ENCODE results near the gene CBFA2T3.
"Not testable (repeated sequence)": the region's sequence is repeated elsewhere in the genome, so short reads cannot be mapped to it uniquely, and the experiment has no call there.

CBFA2T3 gene

GRCh38 chr16:89010210-89010925, 33.4 kb upstream of the CBFA2T3 start:
- no peak for TF ChIP-seq CTCF (IDR thresholded peaks at IDR 0.05)
- no peak for TF ChIP-seq ZFX (IDR thresholded peaks at IDR 0.05; ENCODE audit: borderline replicate concordance)

GRCh38 chr16:89009343-89010209, 32.6 kb upstream of the CBFA2T3 start:
- H3K27ac ChIP-seq, result no peak overlapping the region
- TF ChIP-seq ZFX (IDR thresholded peaks at IDR 0.05; ENCODE audit: borderline replicate concordance) (no peak), CTCF (IDR thresholded peaks at IDR 0.05) (no peak)

More at GRCh38 chr16:89010210-89010925, 33.4 kb upstream of the CBFA2T3 start:
- no peak overlapping the region for H3K27ac ChIP-seq

GRCh38 chr16:89008796-89009195, 31.8 kb upstream of the CBFA2T3 start:
- not testable (repeated sequence) for H3K27ac ChIP-seq

GRCh38 chr16:89007371-89008249, 30.6 kb upstream of the CBFA2T3 start:
- H3K27ac ChIP-seq, result no peak overlapping the region
- TF ChIP-seq ZFX (IDR thresholded peaks at IDR 0.05; ENCODE audit: borderline replicate concordance) (no peak), CTCF (IDR thresholded peaks at IDR 0.05) (no peak)

- no peak for TF ChIP-seq ZFX (IDR thresholded peaks at IDR 0.05; ENCODE audit: borderline replicate concordance)
- TF ChIP-seq CTCF (IDR thresholded peaks at IDR 0.05), result no peak
- no peak overlapping the region for H3K27ac ChIP-seq
Measured at GRCh38 chr16:89006036-89006752, 29.2 kb upstream of the CBFA2T3 start.

- H3K27ac ChIP-seq, result no peak overlapping the region
- TF ChIP-seq ZFX (IDR thresholded peaks at IDR 0.05; ENCODE audit: borderline replicate concordance) (no peak), CTCF (IDR thresholded peaks at IDR 0.05) (no peak)
Measured at GRCh38 chr16:89005201-89006035, 28.4 kb upstream of the CBFA2T3 start.

All from 22Rv1 (cell line).